ENCODE results near the gene CUX1. TPM values are rescaled to one million over a fixed set of nuclear protein-coding genes. Genes with fewer than 3 reads are reported as not detected.
"Not testable (repeated sequence)": the region's sequence is repeated elsewhere in the genome, so short reads cannot be mapped to it uniquely, and the experiment has no call there.

CUX1 gene
- total RNA-seq, 1 donor from 2014 or later = 101 TPM

GRCh38 chr7:101818287-101819071, 1.1 kb downstream of the CUX1 start:
- intact Hi-C loops (cut with DNase I) = loop anchor here (5.0 kb wide), 1 partner anchor 134 kb away; no protein-coding TSS in a partner anchor
- H3K4me1 ChIP-seq = peaks cover 3 to 28% of the 10 kb centered on the region in 2 donors
- peak overlapping the region; percentile 87 to 92 for H3K27ac ChIP-seq
- H3K4me3 ChIP-seq = peak overlapping the region; percentile 96
- H3K36me3 ChIP-seq = no peaks in the 10 kb centered on the region
- no peaks in the 10 kb centered on the region for H3K9me3 ChIP-seq
- peak in 1 of 2 donors; percentile 42 for DNase-seq (ENCODE audit: low spot score in 2 of 2)
- H3K27me3 ChIP-seq = no peaks in the 10 kb centered on the region
- no peak for TF ChIP-seq CTCF (IDR thresholded peaks at IDR 0.05)

GRCh38 chr7:101819183-101819582, 1.8 kb downstream of the CUX1 start:
- Histone ChIP-seq H3K36me3 (no peaks in the 10 kb centered on the region), H3K27ac (peak overlapping the region; percentile 87 to 92), H3K4me1 (peaks cover 3 to 28% of the 10 kb centered on the region in 2 donors), H3K4me3 (peak overlapping the region in 1 of 2 donors; percentile 96), H3K9me3 (no peaks in the 10 kb centered on the region), H3K27me3 (no peaks in the 10 kb centered on the region)
- intact Hi-C loops (cut with DNase I) = loop anchor here (5.0 kb wide), 1 partner anchor 133 kb away; no protein-coding TSS in a partner anchor
- no peak for TF ChIP-seq CTCF (IDR thresholded peaks at IDR 0.05)
- DNase-seq (ENCODE audit: low spot score in 2 of 2) = no peak

GRCh38 chr7:101819913-101820522, 2.6 kb downstream of the CUX1 start:
- no peaks in the 10 kb centered on the region for H3K9me3 ChIP-seq
- intact Hi-C loops (cut with DNase I) = loop anchor here (5.0 kb wide), 1 partner anchor 132 kb away; no protein-coding TSS in a partner anchor
- H3K4me1 ChIP-seq = peaks cover 3 to 28% of the 10 kb centered on the region in 2 donors
- no peak for DNase-seq (ENCODE audit: low spot score in 2 of 2)
- H3K27me3 ChIP-seq = no peaks in the 10 kb centered on the region
- H3K27ac ChIP-seq = peak overlapping the region; percentile 87 to 92
- H3K4me3 ChIP-seq = no peak overlapping the region
- TF ChIP-seq CTCF (IDR thresholded peaks at IDR 0.05) = no peak
- no peaks in the 10 kb centered on the region for H3K36me3 ChIP-seq

- no peak for TF ChIP-seq CTCF (IDR thresholded peaks at IDR 0.05)
- H3K9me3 ChIP-seq = no peaks in the 10 kb centered on the region
- intact Hi-C loops (cut with DNase I) = no loop called here
- DNase-seq (ENCODE audit: low spot score in 2 of 2) = no peak
- H3K27me3 ChIP-seq = no peaks in the 10 kb centered on the region
- no peaks in the 10 kb centered on the region for H3K36me3 ChIP-seq
- no peak overlapping the region for H3K4me3 ChIP-seq
- H3K27ac ChIP-seq = no peak overlapping the region
- H3K4me1 ChIP-seq = peaks cover 3 to 28% of the 10 kb centered on the region in 2 donors
These were observed 3.3 kb downstream of the CUX1 start for GRCh38 chr7:101820703-101821102.

DNA sequence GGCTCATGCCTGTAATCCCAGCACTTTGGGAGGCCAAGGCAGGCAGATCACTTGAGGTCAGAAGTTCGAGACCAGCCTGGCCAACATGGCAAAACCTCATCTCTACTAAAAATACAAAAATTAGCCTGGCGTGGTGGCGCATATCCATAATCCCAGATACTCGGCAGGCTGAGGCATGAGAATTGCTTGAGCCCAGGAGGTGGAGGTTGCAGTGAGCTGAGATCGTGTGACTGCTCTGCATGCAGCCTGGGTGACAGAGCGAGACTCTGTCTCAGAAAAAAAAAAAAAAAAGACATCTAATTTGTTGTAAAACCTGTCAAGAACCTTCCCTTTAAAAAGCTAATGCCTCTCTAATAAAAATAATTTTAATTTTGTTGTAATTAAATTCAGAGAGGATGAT, 5.2 kb downstream of the CUX1 start:
- H3K4me3 ChIP-seq = peak overlapping the region; percentile 6 to 31
- not testable (repeated sequence) for H3K36me3 ChIP-seq, H3K27me3 ChIP-seq, H3K9me3 ChIP-seq, H3K27ac ChIP-seq
- intact Hi-C loops (cut with DNase I) = loop anchor here (2.0 kb wide), 1 partner anchor 34 kb away; no protein-coding TSS in a partner anchor
- H3K4me1 ChIP-seq = peaks cover 3 to 31% of the 10 kb centered on the region in 2 donors
- DNase-seq (ENCODE audit: low spot score in 2 of 2) = peak in 1 of 2 donors; percentile 31

DNA sequence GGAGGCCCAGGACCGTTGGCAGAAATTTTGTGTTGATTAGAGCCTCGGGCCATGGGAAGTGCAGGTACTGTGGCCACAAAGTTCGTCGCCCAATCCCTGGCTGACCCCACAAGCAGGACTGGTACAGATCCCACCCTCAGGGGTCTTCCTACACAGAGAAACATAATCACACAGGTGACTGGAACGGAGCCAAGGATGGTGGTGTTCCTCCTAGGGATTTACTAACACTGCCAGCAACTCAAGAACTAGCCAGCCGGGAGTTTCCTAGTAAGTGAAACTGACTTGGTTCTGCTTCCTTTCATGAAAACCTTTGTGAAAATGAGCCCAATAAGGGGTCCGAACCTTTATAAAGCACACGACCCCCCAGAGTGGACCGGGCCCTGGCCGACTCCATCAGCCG, 5.7 kb downstream of the CUX1 start:
- no peaks in the 10 kb centered on the region for H3K27me3 ChIP-seq
- H3K27ac ChIP-seq = peak overlapping the region; percentile 21 to 44
- H3K4me3 ChIP-seq = peak overlapping the region; percentile 6 to 31
- no peaks in the 10 kb centered on the region for H3K9me3 ChIP-seq
- intact Hi-C loops (cut with DNase I) = loop anchor here (2.0 kb wide), 1 partner anchor 34 kb away; no protein-coding TSS in a partner anchor
- TF ChIP-seq CTCF (IDR thresholded peaks at IDR 0.05) = no peak
- DNase-seq (ENCODE audit: low spot score in 2 of 2) = no peak
- peaks cover 3 to 32% of the 10 kb centered on the region in 2 donors for H3K4me1 ChIP-seq
- H3K36me3 ChIP-seq = no peaks in the 10 kb centered on the region
